Endothelial cell of umbilical vein (primary cell): Measurements from ENCODE around the gene CPLANE2. TPM values are rescaled to one million over a fixed set of nuclear protein-coding genes. Genes with fewer than 3 reads are reported as not detected.
A peak's percentile ranks its signal among the peaks of the same experiment; 100 is the strongest.

ENCODE experiments used
- BruUV-seq: library from RNA; stranded (reverse); fragments of 400-500 nt; replicated peaks from 2 replicates; lab custom pipeline; 2021; lab: Mats Ljungman, UMichigan
- CTCF ChIA-PET: fragments of 300-600, 350-600 bp; sonication (Branson Sonifier 250); formaldehyde crosslinking; loops from one replicate; lab custom pipeline; 2021; ENCODE audit warnings: antibody characterized with exemption, inconsistent platforms; lab: Charles Lee
- POLR2A ChIA-PET: fragments of 300-600, 350-600 bp; sonication (Branson Sonifier 250); formaldehyde crosslinking; loops from one replicate; lab custom pipeline; 2021; ENCODE audit warnings: antibody characterized with exemption, inconsistent platforms; lab: Charles Lee
- DNase-seq: peaks from one replicate; pipeline ENCODE4 v3.0.0-alpha.2; 2011; ENCODE audit warnings: low read depth, low spot score
- FAIRE-seq: peaks from 2 replicates; lab custom pipeline; 2011; peaks lifted over from hg19 to GRCh38; lab: Jason Lieb, UNC
- H2AFZ ChIP-seq: 2 replicates; pipeline ENCODE4 v1.6.0; 2012; ENCODE audit warnings: low read depth, low read length, control low read depth, inconsistent platforms
- H3K27ac ChIP-seq: 2 replicates; pipeline ENCODE4 v1.5.1; 2011; ENCODE audit warnings: low read depth, mild to moderate bottlenecking, control low read depth, low read length, moderate library complexity; ENCODE audit not compliant: insufficient read depth
- H3K27me3 ChIP-seq, 2 experiments: 2 replicates each; pipeline versions ENCODE4 v1.6.0 to v1.6.1; 2011; ENCODE audit warnings: low read length in 2 of 2, mixed read lengths in 1 of 2; ENCODE audit not compliant: control insufficient read depth in 2 of 2, insufficient read depth in 2 of 2
- H3K36me3 ChIP-seq, 2 experiments: 2 replicates in 1 of 2; 3 replicates in 1 of 2; pipeline ENCODE4 v1.5.1; 2011; ENCODE audit warnings: low read length in 2 of 2, mild to moderate bottlenecking in 1 of 2, moderate library complexity in 1 of 2; ENCODE audit not compliant: control insufficient read depth in 2 of 2, insufficient read depth in 2 of 2; ENCODE audit errors: extremely low read depth in 1 of 2
- H3K4me1 ChIP-seq: 3 replicates; pipeline ENCODE4 v1.5.1; 2011; ENCODE audit warnings: mild to moderate bottlenecking, low read length; ENCODE audit not compliant: control insufficient read depth, insufficient read depth; ENCODE audit errors: extremely low read depth
- H3K4me2 ChIP-seq: 2 replicates; pipeline ENCODE4 v1.6.1; 2011; ENCODE audit warnings: low read length, control low read depth, mixed read lengths; ENCODE audit not compliant: insufficient read depth
- H3K4me3 ChIP-seq, 3 experiments: fragments of 200-600 bp in 1 of 3; sonication (generic), shearing (Covaris generic) in 1 of 3; replicated peaks in 1 of 3; 2 replicates each; pipeline ENCODE4 v1.5.1; 2011 to 2016; ENCODE audit warnings: control low read depth in 3 of 3, low read length in 3 of 3, mild to moderate bottlenecking in 2 of 3, inconsistent platforms in 1 of 3, low read depth in 1 of 3, moderate library complexity in 1 of 3; ENCODE audit not compliant: insufficient read depth in 1 of 3
- H3K79me2 ChIP-seq: 2 replicates; pipeline ENCODE4 v1.6.0; 2012; ENCODE audit warnings: low read length, inconsistent platforms; ENCODE audit not compliant: control insufficient read depth, insufficient read depth
- H3K9ac ChIP-seq: replicated peaks from 2 replicates; pipeline ENCODE3; 2011; ENCODE audit warnings: low read length, control low read depth; ENCODE audit not compliant: insufficient read depth; ENCODE audit errors: extremely low read depth
- H3K9me1 ChIP-seq: replicated peaks from 3 replicates; pipeline ENCODE4 v1.6.0; 2011; ENCODE audit warnings: mild to moderate bottlenecking, low read length; ENCODE audit not compliant: control insufficient read depth, insufficient read depth; ENCODE audit errors: extremely low read depth
- H3K9me3 ChIP-seq: replicated peaks from 2 replicates; pipeline ENCODE4 v1.5.1; 2012; ENCODE audit warnings: low read length, inconsistent platforms; ENCODE audit not compliant: control insufficient read depth, insufficient read depth
- H4K20me1 ChIP-seq: replicated peaks from 2 replicates; pipeline ENCODE3; 2011; ENCODE audit warnings: mild to moderate bottlenecking, low read length; ENCODE audit not compliant: control insufficient read depth, insufficient read depth; ENCODE audit errors: extremely low read depth
- CTCF ChIP-seq, 2 donors: IDR thresholded peaks; 1 replicate in 1 of 2; 2 replicates in 1 of 2; pipeline ENCODE4 v1.5.1; 2011; ENCODE audit warnings: low read length in 2 of 2, mild to moderate bottlenecking in 2 of 2, moderate library complexity in 2 of 2, control low read depth in 1 of 2, inconsistent platforms in 1 of 2, low read depth in 1 of 2; ENCODE audit not compliant: insufficient read depth in 1 of 2; ENCODE audit errors: extremely low read depth in 1 of 2
- EZH2 ChIP-seq: IDR thresholded peaks from 2 replicates; pipeline ENCODE4 v1.6.1; 2012; ENCODE audit warnings: borderline replicate concordance, low read depth, mild to moderate bottlenecking, moderate library complexity, low read length, inconsistent platforms; ENCODE audit not compliant: severe bottlenecking
- FOS ChIP-seq: IDR thresholded peaks from 2 replicates; pipeline ENCODE4 v1.6.1; 2011; ENCODE audit warnings: mild to moderate bottlenecking, low read length, moderate library complexity, borderline replicate concordance; ENCODE audit not compliant: insufficient read depth
- GATA2 ChIP-seq: IDR thresholded peaks from 2 replicates; pipeline ENCODE4 v1.7.0; 2011; ENCODE audit warnings: low read depth, mild to moderate bottlenecking, moderate library complexity, mixed read lengths, low read length; ENCODE audit not compliant: insufficient read length, insufficient read depth
- JUN ChIP-seq: IDR thresholded peaks from 2 replicates; pipeline ENCODE4 v1.6.1; 2011; ENCODE audit warnings: borderline replicate concordance, low read depth; ENCODE audit not compliant: insufficient read length, insufficient read depth
- MAX ChIP-seq: IDR thresholded peaks from 2 replicates; pipeline ENCODE4 v1.6.1; 2011; ENCODE audit not compliant: insufficient read depth, insufficient read length
- MYC ChIP-seq: IDR thresholded peaks from one replicate; pipeline ENCODE4 v1.6.1; 2011; ENCODE audit warnings: mild to moderate bottlenecking, low read depth, low read length
- POLR2A ChIP-seq: IDR thresholded peaks from 2 replicates; pipeline ENCODE4 v1.6.1; 2012; ENCODE audit warnings: low read depth, mild to moderate bottlenecking, control low read depth, low read length
- POLR2AphosphoS5 ChIP-seq: IDR thresholded peaks from 2 replicates; pipeline ENCODE4 v1.6.1; 2012; ENCODE audit warnings: low read depth, mild to moderate bottlenecking, control low read depth, low read length, moderate library complexity; ENCODE audit not compliant: insufficient read depth
- dilution Hi-C: fragments of 300-500 bp; cut with MboI; formaldehyde crosslinking; loops from one replicate; pipeline ENCODE4 v1.15.0; 2019; ENCODE audit warnings: low sequenced_read_pairs; ENCODE audit not compliant: extremely low pct_ligation_motif_present
- intact Hi-C: fragments of 100-400 bp; cut with micrococcal nuclease; formaldehyde crosslinking; loops from one replicate; pipeline ENCODE4 v1.10.0; 2022
- polyA plus RNA-seq, 4 experiments: library from polyadenylated mRNA; depleted of rRNA in 3 of 4; stranded (reverse) in 3 of 4; unstranded in 1 of 4; fragments of >200 nt; gene quantifications; 2 replicates each; pipeline versions ENCODE4 v1.2.1 to v1.2.3, GENCODE V29; 2011 to 2012; ENCODE audit warnings: missing spikeins in 1 of 4
- total RNA-seq: library from RNA; stranded (reverse); gene quantifications from 2 replicates; pipeline ENCODE4 v1.2.3, GENCODE V29; 2021

Gene CPLANE2
- total and polyA plus RNA-seq, 2 donors (not counting 3 experiments of a cell fraction or from before 2014, with no cell fraction given), result 3.9 to 4.6 TPM

GRCh38 chr1:16218014-16218673 lies 18.8 kb downstream of the CPLANE2 start:
- no peak overlapping the region for H3K4me3 ChIP-seq
- no TSS peak for BruUV-seq
- no peak for DNase-seq
- peaks cover 8% of the 10 kb centered on the region for H3K4me1 ChIP-seq
- TF ChIP-seq FOS, result no peak
- TF ChIP-seq POLR2AphosphoS5, result no peak
- no peak for TF ChIP-seq MAX
- no peak for TF ChIP-seq JUN
- TF ChIP-seq POLR2A, result no peak
- TF ChIP-seq MYC, result no peak
- TF ChIP-seq EZH2, result no peak
- no peak for TF ChIP-seq GATA2
- no peak for TF ChIP-seq CTCF (IDR thresholded peaks at IDR 0.05; ENCODE audit: extremely low read depth in 1 of 2, insufficient read depth in 1 of 2, low read depth in 1 of 2, low read length in 2 of 2)
- H3K79me2 ChIP-seq, result no peaks in the 10 kb centered on the region
- peak overlapping the region; percentile 53 for H3K4me2 ChIP-seq
- H4K20me1 ChIP-seq, result no peaks in the 10 kb centered on the region
- POLR2A ChIA-PET, result interaction anchor here (1.0 to 1.2 kb wide), 2 partner anchors 11 to 149 kb away, joined by 3 to 4 read pairs; partner anchors contain the start of gene SZRD1
- H3K9me3 ChIP-seq, result no peaks in the 10 kb centered on the region
- no peak overlapping the region for H3K27ac ChIP-seq
- peaks cover 0 to 2% of the 10 kb centered on the region in 2 experiments for H3K27me3 ChIP-seq
- CTCF ChIA-PET, result interaction anchor here (0.5 to 3.1 kb wide), 5 partner anchors 14 to 145 kb away, joined by 3 to 15 read pairs (median 9); no protein-coding TSS in a partner anchor
- no peak for FAIRE-seq
- H3K9me1 ChIP-seq, result no peaks in the 10 kb centered on the region
- no peak overlapping the region for H3K9ac ChIP-seq
- no peak overlapping the region for H2AFZ ChIP-seq
- H3K36me3 ChIP-seq, result no peaks in the 10 kb centered on the region
- dilution Hi-C loops, result no loop called here
- intact Hi-C loops, result no loop called here
